Common myeloid progenitor, CD34-positive (primary cell): ENCODE measurements around the gene SCUBE1.
A peak's percentile ranks its signal among the peaks of the same experiment; 100 is the strongest.

ENCODE experiments used
- CTCF ChIA-PET: fragments of 350-600 bp; sonication (Branson Sonifier 250); formaldehyde crosslinking; loops from one replicate; lab custom pipeline; 2021; ENCODE audit warnings: antibody characterized with exemption; lab: Charles Lee
- POLR2A ChIA-PET: fragments of 350-600 bp; sonication (Branson Sonifier 250); formaldehyde crosslinking; loops from one replicate; lab custom pipeline; 2021; ENCODE audit warnings: antibody characterized with exemption; lab: Charles Lee
- DNase-seq, 3 donors: peaks; one replicate each; pipeline versions ENCODE4 v3.0.0 to v3.0.0-alpha.2; 2013
- H3K27ac ChIP-seq, 2 experiments: 1 replicate in 1 of 2; 2 replicates in 1 of 2; pipeline ENCODE4 v1.7.0; 2013; ENCODE audit warnings: inconsistent platforms in 2 of 2, low read length in 2 of 2, mild to moderate bottlenecking in 2 of 2, low read depth in 1 of 2, moderate library complexity in 1 of 2; ENCODE audit not compliant: severe bottlenecking in 2 of 2, insufficient read depth in 1 of 2, poor library complexity in 1 of 2
- H3K27me3 ChIP-seq, 5 experiments: replicated peaks in 2 of 5; 1 replicate in 3 of 5; 2 replicates in 2 of 5; pipeline versions ENCODE4 v1.6.1 to v1.7.0; 2013; ENCODE audit warnings: low read length in 4 of 5, mild to moderate bottlenecking in 2 of 5, moderate library complexity in 2 of 5, inconsistent platforms in 1 of 5; ENCODE audit not compliant: insufficient read depth in 5 of 5, control insufficient read depth in 4 of 5
- H3K36me3 ChIP-seq, 4 experiments: 1 replicate in 2 of 4; 2 replicates in 2 of 4; pipeline versions ENCODE4 v1.6.1 to v1.7.0; 2013; ENCODE audit warnings: low read length in 3 of 4, control low read depth in 1 of 4, mild to moderate bottlenecking in 1 of 4; ENCODE audit not compliant: control insufficient read depth in 4 of 4, insufficient read depth in 4 of 4
- H3K4me1 ChIP-seq, 4 experiments: 1 replicate in 3 of 4; 2 replicates in 1 of 4; pipeline versions ENCODE4 v1.6.1 to v1.7.1; 2013; ENCODE audit warnings: low read length in 3 of 4, mild to moderate bottlenecking in 3 of 4, control low read depth in 1 of 4, inconsistent platforms in 1 of 4, moderate library complexity in 1 of 4; ENCODE audit not compliant: control insufficient read depth in 4 of 4, insufficient read depth in 4 of 4; ENCODE audit errors: control extremely low read depth in 1 of 4
- H3K4me3 ChIP-seq, 7 experiments: 1 replicate in 4 of 7; 2 replicates in 3 of 7; pipeline versions ENCODE4 v1.5.1 to v1.7.0; 2013; ENCODE audit warnings: mild to moderate bottlenecking in 7 of 7, low read length in 6 of 7, moderate library complexity in 6 of 7, inconsistent platforms in 2 of 7, low read depth in 2 of 7, control low read depth in 1 of 7; ENCODE audit not compliant: insufficient read depth in 4 of 7, control insufficient read depth in 1 of 7; ENCODE audit errors: extremely low read depth in 1 of 7
- H3K9me3 ChIP-seq, 5 experiments: 1 replicate in 4 of 5; 2 replicates in 1 of 5; pipeline versions ENCODE4 v1.6.1 to v1.7.1; 2013; ENCODE audit warnings: low read length in 4 of 5, mild to moderate bottlenecking in 2 of 5, inconsistent platforms in 1 of 5, low read depth in 1 of 5, moderate library complexity in 1 of 5; ENCODE audit not compliant: control insufficient read depth in 4 of 5, insufficient read depth in 2 of 5; ENCODE audit errors: control extremely low read depth in 1 of 5
- WGBS: methylation state at CpG from one replicate; pipeline ENCODE4 v1.1.5; 2013; ENCODE audit not compliant: insufficient coverage; 5-methylcytosine and 5-hydroxymethylcytosine counted together

Gene SCUBE1

GRCh38 chr22:43188829-43189545, 154.2 kb downstream of the SCUBE1 start:
- peaks cover 0 to 6% (median 0%) of the 10 kb centered on the region in 4 experiments for H3K36me3 ChIP-seq
- no peak overlapping the region for H3K4me3 ChIP-seq
- ChIA-PET POLR2A (no interaction called here), CTCF (interaction anchor here (1.2 to 1.6 kb wide), 3 partner anchors 9 to 39 kb away, joined by 3 to 4 read pairs (median 3); no protein-coding TSS in a partner anchor)
- H3K4me1 ChIP-seq = peaks cover 2 to 28% (median 21%) of the 10 kb centered on the region in 4 experiments
- no peak overlapping the region for H3K27ac ChIP-seq
- H3K9me3 ChIP-seq = peaks cover 0 to 11% (median 0%) of the 10 kb centered on the region in 5 experiments
- DNase-seq = no peak
- 100% methylated on average over 1 of the region's 5 CpGs for WGBS
- no peaks in the 10 kb centered on the region for H3K27me3 ChIP-seq

- Histone ChIP-seq H3K27me3 (no peaks in the 10 kb centered on the region), H3K27ac (peak overlapping the region; percentile 74 to 89), H3K4me1 (peaks cover 2 to 35% (median 27%) of the 10 kb centered on the region in 4 experiments), H3K4me3 (peak overlapping the region; percentile 40 to 80 (median 70)), H3K36me3 (peaks cover 0 to 20% (median 2%) of the 10 kb centered on the region in 4 experiments), H3K9me3 (peaks cover 0 to 11% (median 0%) of the 10 kb centered on the region in 5 experiments)
- ChIA-PET POLR2A (interaction anchor here (0.5 to 2.6 kb wide), 6 partner anchors 42 to 1562 kb away, joined by 3 to 9 read pairs (median 4); partner anchors contain the start of gene ARFGAP3), CTCF (interaction anchor here (0.7 to 1.8 kb wide), 12 partner anchors 13 to 366 kb away, joined by 3 to 8 read pairs (median 4); no protein-coding TSS in a partner anchor)
- DNase-seq = peak; percentile 92 to 96 (median 95)
- 6% methylated on average over 51 of the region's 86 CpGs for WGBS
These were observed 155.7 kb downstream of the SCUBE1 start for GRCh38 chr22:43187171-43188099.

DNA sequence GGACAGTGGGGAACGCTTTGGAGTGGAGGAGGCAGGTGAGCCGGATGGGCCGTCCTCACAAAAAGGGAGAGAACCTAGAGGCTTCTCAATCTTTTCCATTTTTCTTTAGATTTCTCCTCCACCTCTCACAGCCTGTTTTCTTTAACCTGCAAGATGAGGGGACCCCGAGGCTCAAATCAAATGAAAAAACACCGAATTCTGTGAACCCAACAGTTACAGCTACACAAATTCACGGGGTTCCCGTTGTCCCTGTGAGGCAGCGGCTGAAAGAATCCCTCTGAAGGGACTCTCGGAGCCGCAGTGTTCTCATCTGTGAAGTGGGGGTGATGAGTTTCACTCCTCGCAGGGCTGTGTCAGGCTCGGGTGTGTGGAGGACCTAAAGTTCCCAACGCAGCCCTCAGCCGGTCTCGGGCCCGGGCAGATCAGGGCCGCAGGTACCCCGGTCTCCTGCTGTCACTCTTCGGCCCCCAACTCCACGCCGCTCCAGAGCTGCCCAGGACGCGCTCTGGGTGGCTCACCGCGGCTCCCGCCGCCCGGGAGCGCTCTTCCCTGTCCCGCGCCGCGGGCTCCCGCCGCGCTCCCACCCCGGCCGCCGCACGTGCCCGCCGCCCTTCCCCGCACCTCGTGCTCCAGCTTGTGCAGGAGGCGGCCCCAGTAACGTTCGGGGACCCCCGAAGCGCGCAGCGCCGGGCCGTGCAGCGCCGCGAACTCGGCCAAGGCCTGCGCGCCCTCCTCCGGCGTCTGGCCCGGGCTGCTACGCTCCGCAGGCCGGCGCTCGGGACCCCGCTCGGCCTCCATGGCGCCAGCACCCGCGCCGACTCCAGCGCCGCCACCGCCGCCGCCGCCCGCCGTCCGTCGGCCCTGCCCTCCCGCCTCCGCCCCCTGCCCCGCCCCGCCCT, 156.7 kb downstream of the SCUBE1 start, which contains the start of gene TTLL12:
Gene TTLL12 (minus strand): TSS at position 863 of the 899 bp plus-strand sequence. CDS start 65 bp downstream, at position 798.
- peaks cover 2 to 35% (median 27%) of the 10 kb centered on the region in 4 experiments for H3K4me1 ChIP-seq
- H3K27me3 ChIP-seq = no peaks in the 10 kb centered on the region
- peak within 1 kb of the TSS; percentile 74 to 89 for H3K27ac ChIP-seq
- ChIA-PET POLR2A (interaction anchor here (0.7 to 2.6 kb wide), 2 partner anchors 77 to 329 kb away, joined by 4 to 9 read pairs; partner anchors contain the start of gene ARFGAP3), CTCF (interaction anchor here (1.0 to 1.8 kb wide), 9 partner anchors 14 to 197 kb away, joined by 3 to 8 read pairs (median 4); no protein-coding TSS in a partner anchor)
- peak; percentile 52 to 78 (median 56) for DNase-seq
- peaks cover 0 to 28% (median 8%) of the 10 kb centered on the region in 4 experiments for H3K36me3 ChIP-seq
- H3K4me3 ChIP-seq = peak within 1 kb of the TSS; percentile 58 to 86 (median 73)
- peaks cover 0 to 10% (median 0%) of the 10 kb centered on the region in 5 experiments for H3K9me3 ChIP-seq
- WGBS = 2% methylated on average over 50 of the region's 87 CpGs

GRCh38 chr22:43185860-43186261, 157.3 kb downstream of the SCUBE1 start:
- Histone ChIP-seq H3K36me3 (peaks cover 0 to 35% (median 11%) of the 10 kb centered on the region in 4 experiments), H3K27me3 (no peaks in the 10 kb centered on the region), H3K4me1 (peaks cover 2 to 35% (median 27%) of the 10 kb centered on the region in 4 experiments), H3K27ac (peak overlapping the region in 1 of 2 experiments; percentile 37), H3K4me3 (peak overlapping the region in 6 of 7 experiments; percentile 59 to 86 (median 74)), H3K9me3 (peaks cover 0 to 3% (median 0%) of the 10 kb centered on the region in 5 experiments)
- ChIA-PET POLR2A (interaction anchor here (0.6 to 2.6 kb wide), 2 partner anchors 78 to 217 kb away, joined by 3 to 9 read pairs; no protein-coding TSS in a partner anchor), CTCF (interaction anchor here (0.6 to 1.1 kb wide), 2 partner anchors 24 to 197 kb away, joined by 3 read pairs; no protein-coding TSS in a partner anchor)
- 59% methylated on average over 8 of the region's 12 CpGs for WGBS
- DNase-seq = no peak

DNA sequence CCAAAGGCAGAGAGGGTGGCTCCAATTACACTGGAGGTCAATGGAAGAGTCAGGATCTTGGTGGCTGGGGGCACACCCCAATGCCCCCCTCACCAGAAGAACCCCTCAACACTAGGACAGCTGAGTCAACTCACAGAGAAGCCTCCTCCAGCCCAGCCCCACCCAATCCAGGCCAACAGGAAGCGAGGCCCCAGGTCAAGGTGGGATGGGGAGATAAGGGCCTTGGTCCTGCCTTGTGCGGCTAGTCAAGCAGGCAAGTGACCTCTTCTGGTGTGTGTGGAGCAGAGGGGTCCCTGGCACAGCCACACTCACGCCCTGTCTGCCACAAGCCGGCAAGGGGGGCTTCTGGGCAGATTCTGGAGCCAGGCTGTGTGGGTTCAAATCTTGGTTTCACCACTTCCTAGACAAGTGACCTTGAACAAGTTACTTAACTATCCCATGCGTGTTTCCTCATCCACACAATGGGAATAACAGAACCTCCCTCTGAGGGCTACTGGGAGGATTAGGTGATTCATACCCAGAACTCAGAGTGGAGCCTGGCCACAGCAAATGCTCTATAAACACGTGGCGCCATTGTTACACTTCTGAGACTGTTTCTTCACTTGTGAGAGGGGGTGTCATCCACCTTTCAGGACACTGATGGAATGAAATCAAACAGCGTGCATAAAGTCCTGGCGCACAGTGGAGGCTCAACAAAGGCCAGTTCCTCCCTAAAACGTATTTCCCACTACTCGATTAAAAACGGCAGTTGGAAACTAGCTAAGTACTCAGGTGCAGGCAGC, 159.5 kb downstream of the SCUBE1 start:
- 79% methylated on average over 11 of the region's 12 CpGs for WGBS
- Histone ChIP-seq H3K9me3 (no peaks in the 10 kb centered on the region), H3K4me1 (peaks cover 2 to 35% (median 27%) of the 10 kb centered on the region in 4 experiments), H3K27ac (peak overlapping the region in 1 of 2 experiments; percentile 38), H3K4me3 (no peak overlapping the region), H3K36me3 (peaks cover 2 to 56% (median 27%) of the 10 kb centered on the region in 4 experiments), H3K27me3 (no peaks in the 10 kb centered on the region)
- peak in 2 of 3 donors; percentile 68 to 81 for DNase-seq
- POLR2A ChIA-PET = no interaction called here
- CTCF ChIA-PET = interaction anchor here (1.2 kb wide), 1 partner anchor 19 kb away, joined by 4 read pairs; no protein-coding TSS in a partner anchor
